ENCODE measurements around the gene PRR5.

GRCh38 chr22:44732017-44732561 is 30.1 kb downstream of the PRR5 start:
- no peak for TF ChIP-seq CTCF (conservative IDR thresholded peaks at IDR 0.05; ENCODE audit: low read length)
- no peak for TF ChIP-seq EZH2phosphoT487 (IDR thresholded peaks at IDR 0.05; ENCODE audit: borderline replicate concordance, low read depth, low read length)
